WTC11 (cell line): Measurements from ENCODE around the gene PIGU.

Source experiments
- ATF2 ChIP-seq: sonication (generic); formaldehyde crosslinking; IDR thresholded peaks from 2 replicates; pipeline ENCODE4 v1.8.1; 2022; ENCODE audit warnings: low read depth, missing genetic modification reagents, borderline replicate concordance
- CREM ChIP-seq: sonication (generic); formaldehyde crosslinking; IDR thresholded peaks from 2 replicates; pipeline ENCODE4 v1.8.1; 2022; ENCODE audit warnings: mild to moderate bottlenecking, missing genetic modification reagents, moderate library complexity
- CTCF ChIP-seq: fragments of 200-600 bp; IDR thresholded peaks from 2 replicates; pipeline ENCODE4 v1.8.0; 2022; ENCODE audit warnings: antibody characterized with exemption
- HMGXB4 ChIP-seq: sonication (generic); formaldehyde crosslinking; IDR thresholded peaks from 2 replicates; pipeline ENCODE4 v1.8.1; 2023; ENCODE audit warnings: mild to moderate bottlenecking, moderate library complexity, missing genetic modification reagents
- KAT7 ChIP-seq: sonication (generic); formaldehyde crosslinking; IDR thresholded peaks from 2 replicates; pipeline ENCODE4 v1.8.1; 2023; ENCODE audit warnings: missing genetic modification reagents, mild to moderate bottlenecking, borderline replicate concordance
- MAX ChIP-seq: sonication (generic); formaldehyde crosslinking; IDR thresholded peaks from 2 replicates; pipeline ENCODE4 v1.8.0; 2022; ENCODE audit warnings: mild to moderate bottlenecking, missing genetic modification reagents
- RELA ChIP-seq: sonication (generic); formaldehyde crosslinking; IDR thresholded peaks from 2 replicates; pipeline ENCODE4 v1.8.1; 2022; ENCODE audit warnings: missing genetic modification reagents, mild to moderate bottlenecking, borderline replicate concordance
- SP1 ChIP-seq: sonication (generic); formaldehyde crosslinking; conservative IDR thresholded peaks from 2 replicates; pipeline ENCODE4 v1.8.1; 2022; ENCODE audit warnings: missing genetic modification reagents
- TEAD4 ChIP-seq: sonication (generic); formaldehyde crosslinking; IDR thresholded peaks from 2 replicates; pipeline ENCODE4 v1.8.0; 2022; ENCODE audit warnings: mild to moderate bottlenecking, missing genetic modification reagents
- TP53 ChIP-seq: sonication (generic); formaldehyde crosslinking; IDR thresholded peaks from 2 replicates; pipeline ENCODE4 v1.8.1; 2023; ENCODE audit warnings: mild to moderate bottlenecking, missing genetic modification reagents
- USF2 ChIP-seq: sonication (generic); formaldehyde crosslinking; IDR thresholded peaks from 2 replicates; pipeline ENCODE4 v1.8.1; 2023; ENCODE audit warnings: mild to moderate bottlenecking, missing genetic modification reagents, moderate library complexity
- ZNF121 ChIP-seq: sonication (generic); formaldehyde crosslinking; IDR thresholded peaks from 2 replicates; pipeline ENCODE4 v1.8.0; 2023; ENCODE audit warnings: missing genetic modification reagents

GRCh38 chr20:34579191-34579978, 97.5 kb downstream of the PIGU start:
- TF ChIP-seq ATF2 (CRISPR knock-in tag): no peak
- no peak for TF ChIP-seq CTCF
- TF ChIP-seq KAT7: no peak
- TF ChIP-seq MAX (CRISPR knock-in tag): no peak
- no peak for TF ChIP-seq TP53 (CRISPR knock-in tag)
- TF ChIP-seq USF2: no peak
- TF ChIP-seq HMGXB4 (CRISPR knock-in tag): no peak
- no peak for TF ChIP-seq TEAD4 (CRISPR knock-in tag)
- no peak for TF ChIP-seq ZNF121 (CRISPR knock-in tag)
- no peak for TF ChIP-seq SP1 (CRISPR knock-in tag)
- no peak for TF ChIP-seq RELA (CRISPR knock-in tag)
- TF ChIP-seq CREM: no peak
